ENCODE measurements around the gene C6. TPM values are rescaled to one million over a fixed set of nuclear protein-coding genes. Genes with fewer than 3 reads are reported as not detected.

The C6 gene
- total RNA-seq, 1 donor from 2014 or later, result not detected

DNA sequence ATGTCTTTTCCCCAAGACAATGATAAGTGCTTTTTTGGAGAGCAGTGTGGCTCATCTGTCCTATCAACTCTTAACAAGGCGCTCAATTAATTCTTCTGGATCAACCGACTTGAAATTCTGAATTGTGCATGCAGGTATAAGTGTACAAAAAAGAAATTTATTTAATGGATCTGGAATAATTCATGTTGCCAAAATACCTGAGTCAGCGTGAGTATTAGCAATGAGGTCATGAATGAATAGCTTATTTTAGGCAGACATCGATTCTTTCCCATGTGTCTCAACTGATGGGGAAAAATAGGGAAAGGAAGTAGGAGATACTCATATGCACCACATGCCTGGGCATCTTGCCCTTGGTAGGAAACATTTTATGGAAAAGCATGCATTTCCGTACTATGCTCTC lies 68.0 kb downstream of the C6 start:
- TF ChIP-seq, protein P1, sequence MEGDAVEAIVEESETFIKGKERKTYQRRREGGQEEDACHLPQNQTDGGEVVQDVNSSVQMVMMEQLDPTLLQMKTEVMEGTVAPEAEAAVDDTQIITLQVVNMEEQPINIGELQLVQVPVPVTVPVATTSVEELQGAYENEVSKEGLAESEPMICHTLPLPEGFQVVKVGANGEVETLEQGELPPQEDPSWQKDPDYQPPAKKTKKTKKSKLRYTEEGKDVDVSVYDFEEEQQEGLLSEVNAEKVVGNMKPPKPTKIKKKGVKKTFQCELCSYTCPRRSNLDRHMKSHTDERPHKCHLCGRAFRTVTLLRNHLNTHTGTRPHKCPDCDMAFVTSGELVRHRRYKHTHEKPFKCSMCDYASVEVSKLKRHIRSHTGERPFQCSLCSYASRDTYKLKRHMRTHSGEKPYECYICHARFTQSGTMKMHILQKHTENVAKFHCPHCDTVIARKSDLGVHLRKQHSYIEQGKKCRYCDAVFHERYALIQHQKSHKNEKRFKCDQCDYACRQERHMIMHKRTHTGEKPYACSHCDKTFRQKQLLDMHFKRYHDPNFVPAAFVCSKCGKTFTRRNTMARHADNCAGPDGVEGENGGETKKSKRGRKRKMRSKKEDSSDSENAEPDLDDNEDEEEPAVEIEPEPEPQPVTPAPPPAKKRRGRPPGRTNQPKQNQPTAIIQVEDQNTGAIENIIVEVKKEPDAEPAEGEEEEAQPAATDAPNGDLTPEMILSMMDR (IDR thresholded peaks at IDR 0.05; ENCODE audit: unreplicated experiment), result no peak
- Mint-ChIP-seq H3K9me3 (ENCODE audit: unreplicated experiment) (no peaks in the 10 kb centered on the region), H3K36me3 (ENCODE audit: low read depth, unreplicated experiment) (no peaks in the 10 kb centered on the region), H3K4me3 (ENCODE audit: unreplicated experiment) (no peak overlapping the region), H3K4me1 (ENCODE audit: unreplicated experiment) (no peaks in the 10 kb centered on the region), H3K27me3 (ENCODE audit: unreplicated experiment) (no peaks in the 10 kb centered on the region), H3K27ac (ENCODE audit: unreplicated experiment) (no peak overlapping the region)
- DNase-seq (ENCODE audit: low spot score), result no peak

DNA sequence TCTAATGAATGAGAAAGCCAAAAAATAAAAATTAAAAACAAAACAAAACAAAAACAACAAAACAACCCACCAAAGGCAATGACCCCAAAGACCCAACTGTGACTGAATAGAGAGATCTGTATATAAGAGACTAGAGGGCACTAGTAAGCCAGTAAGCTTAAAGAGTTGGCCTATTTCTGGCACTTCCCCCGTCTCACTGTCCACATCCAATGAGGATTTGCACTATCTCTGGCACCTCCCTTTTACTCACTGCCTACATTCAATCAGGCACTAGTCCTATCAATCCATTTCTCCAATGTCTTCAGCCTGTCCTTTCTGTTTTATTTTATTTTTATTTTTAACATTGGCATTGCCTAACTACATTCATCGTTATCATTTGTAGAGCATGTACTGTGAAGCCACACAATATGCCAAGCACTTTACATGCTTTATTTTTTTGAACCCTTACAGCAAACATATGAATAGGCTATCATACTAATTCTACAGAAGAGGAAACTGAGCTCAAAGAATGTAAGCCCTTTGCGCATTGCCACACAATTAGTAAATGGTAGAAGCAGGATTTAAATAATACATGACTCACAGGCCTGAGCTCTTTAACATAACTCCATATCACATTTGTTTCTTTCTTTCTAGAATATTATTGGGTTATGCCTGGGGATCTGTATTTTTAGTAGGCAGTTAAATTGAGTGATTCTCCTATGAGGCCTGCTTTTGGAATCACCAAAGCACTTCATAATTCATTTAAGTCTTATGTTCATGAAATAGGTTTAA lies 70.0 kb downstream of the C6 start:
- TF ChIP-seq, protein P1 (IDR thresholded peaks at IDR 0.05; ENCODE audit: unreplicated experiment), result no peak
- no peaks in the 10 kb centered on the region for H3K9me3 Mint-ChIP-seq (ENCODE audit: unreplicated experiment)
- H3K36me3 Mint-ChIP-seq (ENCODE audit: low read depth, unreplicated experiment), result no peaks in the 10 kb centered on the region
- no peak overlapping the region for H3K4me3 Mint-ChIP-seq (ENCODE audit: unreplicated experiment)
- no peak overlapping the region for H3K27ac Mint-ChIP-seq (ENCODE audit: unreplicated experiment)
- peaks cover 1% of the 10 kb centered on the region for H3K27me3 Mint-ChIP-seq (ENCODE audit: unreplicated experiment)
- H3K4me1 Mint-ChIP-seq (ENCODE audit: unreplicated experiment), result no peaks in the 10 kb centered on the region
- DNase-seq (ENCODE audit: low spot score), result no peak

DNA sequence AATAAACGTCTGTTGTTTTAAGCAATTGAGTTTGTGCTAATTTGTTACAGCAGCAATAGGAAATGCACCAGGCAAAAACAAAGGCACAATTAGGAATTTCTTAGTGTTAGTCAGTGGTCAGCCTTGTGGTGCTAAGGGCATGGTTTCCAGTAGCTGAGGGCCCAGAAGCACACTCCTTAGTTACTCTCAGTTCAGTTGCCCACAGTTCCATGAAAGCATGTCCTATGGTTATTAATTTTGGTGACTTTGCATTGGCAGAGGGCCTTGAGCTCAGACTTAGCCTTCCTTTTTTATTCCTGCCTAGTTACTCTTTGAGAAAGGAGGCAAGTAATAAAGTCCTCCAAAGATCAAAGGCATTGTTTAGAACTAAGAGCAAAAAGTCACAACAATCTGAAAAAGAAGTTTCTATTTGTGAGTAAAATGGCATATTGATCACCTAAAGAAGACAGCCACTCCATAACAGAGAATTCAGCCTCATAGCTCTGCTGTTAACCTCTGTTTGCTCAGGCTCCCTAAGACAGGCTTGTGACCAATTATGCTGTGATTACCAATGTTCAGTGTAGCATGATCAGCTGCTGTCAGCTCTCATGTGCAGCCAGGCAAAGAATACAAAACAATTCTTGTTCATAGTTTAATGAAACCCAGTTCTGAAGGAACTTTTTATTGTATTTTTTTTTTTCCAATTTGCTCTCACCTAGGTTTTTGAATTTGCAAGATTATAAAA lies 85.2 kb downstream of the C6 start:
- Mint-ChIP-seq H3K27ac (ENCODE audit: unreplicated experiment) (no peak overlapping the region), H3K27me3 (ENCODE audit: unreplicated experiment) (no peaks in the 10 kb centered on the region), H3K4me1 (ENCODE audit: unreplicated experiment) (peaks cover 4% of the 10 kb centered on the region), H3K4me3 (ENCODE audit: unreplicated experiment) (no peak overlapping the region), H3K9me3 (ENCODE audit: unreplicated experiment) (no peaks in the 10 kb centered on the region), H3K36me3 (ENCODE audit: low read depth, unreplicated experiment) (no peaks in the 10 kb centered on the region)
- DNase-seq (ENCODE audit: low spot score), result no peak
- TF ChIP-seq, protein P1 (IDR thresholded peaks at IDR 0.05; ENCODE audit: unreplicated experiment), result no peak

DNA sequence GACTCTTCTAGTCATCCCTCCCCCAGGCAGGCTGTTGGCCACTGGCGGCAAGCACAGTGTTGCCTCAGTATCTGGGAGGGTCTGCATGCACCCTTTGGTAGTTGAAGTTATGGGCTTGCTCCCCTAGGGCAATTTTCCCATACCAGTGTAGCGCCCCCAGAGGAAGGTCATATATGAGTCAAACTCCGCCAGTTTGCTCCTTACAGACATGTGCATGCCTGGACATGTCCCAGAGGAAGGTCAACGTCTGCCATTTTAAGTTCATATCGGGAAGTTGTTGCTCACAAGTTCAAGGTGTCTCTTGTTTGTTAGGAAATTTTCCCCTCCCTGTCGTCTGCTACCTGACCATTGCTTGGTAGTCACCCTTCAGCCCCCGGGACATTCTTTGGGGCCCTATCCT lies 90.9 kb downstream of the C6 start:
- Mint-ChIP-seq H3K9me3 (ENCODE audit: unreplicated experiment) (no peaks in the 10 kb centered on the region), H3K36me3 (ENCODE audit: low read depth, unreplicated experiment) (no peaks in the 10 kb centered on the region), H3K4me1 (ENCODE audit: unreplicated experiment) (peaks cover under 1% of the 10 kb centered on the region), H3K27ac (ENCODE audit: unreplicated experiment) (no peak overlapping the region), H3K4me3 (ENCODE audit: unreplicated experiment) (no peak overlapping the region), H3K27me3 (ENCODE audit: unreplicated experiment) (no peaks in the 10 kb centered on the region)
- TF ChIP-seq, protein P1 (IDR thresholded peaks at IDR 0.05; ENCODE audit: unreplicated experiment), result no peak
- DNase-seq (ENCODE audit: low spot score), result no peak

DNA sequence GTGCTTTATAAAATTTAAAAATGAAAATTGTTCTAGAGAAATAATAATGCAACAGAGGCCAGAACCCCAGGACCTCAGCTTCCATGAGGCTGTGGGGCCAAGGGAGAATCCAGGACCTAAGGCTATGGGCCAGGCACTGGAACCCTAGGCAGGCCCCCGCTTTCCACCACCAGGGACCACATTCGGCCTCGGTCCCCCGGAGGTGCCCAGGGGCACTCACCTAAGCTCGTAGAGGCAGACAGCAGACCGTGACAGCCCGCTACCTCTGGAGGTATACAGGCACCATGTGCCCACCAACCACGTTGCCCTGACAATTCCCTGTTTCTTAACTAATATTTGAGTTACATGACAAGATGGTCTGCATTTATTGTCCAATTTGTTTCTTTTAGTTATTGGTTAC lies 92.7 kb downstream of the C6 start:
- H3K27me3 Mint-ChIP-seq (ENCODE audit: unreplicated experiment), result no peaks in the 10 kb centered on the region

More for the DNA sequence above, 92.7 kb downstream of the C6 start:
- Mint-ChIP-seq H3K4me3 (ENCODE audit: unreplicated experiment) (no peak overlapping the region), H3K36me3 (ENCODE audit: low read depth, unreplicated experiment) (no peaks in the 10 kb centered on the region), H3K27ac (ENCODE audit: unreplicated experiment) (no peak overlapping the region), H3K4me1 (ENCODE audit: unreplicated experiment) (no peaks in the 10 kb centered on the region), H3K9me3 (ENCODE audit: unreplicated experiment) (no peaks in the 10 kb centered on the region)
- TF ChIP-seq, protein P1 (IDR thresholded peaks at IDR 0.05; ENCODE audit: unreplicated experiment), result no peak
- no peak for DNase-seq (ENCODE audit: low spot score)

Measured in endothelial cell (in vitro differentiated cells).